Kidney (tissue), 14 donors: ENCODE data around the gene GAPVD1. TPM values are rescaled to one million over a fixed set of nuclear protein-coding genes. Genes with fewer than 3 reads are reported as not detected.

Source experiments
- DNase-seq, 5 donors: peaks; one replicate each; pipeline ENCODE4 v3.0.0-alpha.2; 2013 to 2020
- FAIRE-seq: peaks from 2 replicates; lab custom pipeline; 2012; peaks lifted over from hg19 to GRCh38; lab: Jason Lieb, UNC
- H3K27ac ChIP-seq, 2 donors: one replicate each; pipeline ENCODE4 v1.7.0; 2013; ENCODE audit warnings: low read depth in 2 of 2, low read length in 2 of 2, inconsistent platforms in 1 of 2
- H3K27me3 ChIP-seq: one replicate; pipeline ENCODE4 v1.7.1; 2013; ENCODE audit warnings: low read length, inconsistent platforms; ENCODE audit not compliant: control insufficient read depth, insufficient read depth
- H3K36me3 ChIP-seq, 3 donors: one replicate each; pipeline versions ENCODE4 v1.7.0 to v1.7.1; 2013; ENCODE audit warnings: low read length in 3 of 3, control low read depth in 1 of 3, inconsistent platforms in 1 of 3; ENCODE audit not compliant: insufficient read depth in 3 of 3, control insufficient read depth in 2 of 3
- H3K4me1 ChIP-seq, 3 donors: one replicate each; pipeline versions ENCODE4 v1.7.0 to v1.7.1; 2013; ENCODE audit warnings: low read length in 3 of 3, inconsistent platforms in 1 of 3, low read depth in 1 of 3; ENCODE audit not compliant: control insufficient read depth in 2 of 3, insufficient read depth in 2 of 3
- H3K4me3 ChIP-seq, 3 donors: one replicate each; pipeline versions ENCODE4 v1.7.0 to v1.8.1; 2013; ENCODE audit warnings: low read length in 3 of 3, control low read depth in 1 of 3, inconsistent platforms in 1 of 3
- H3K9ac ChIP-seq, 3 donors: one replicate each; pipeline versions ENCODE4 v1.7.0 to v1.7.1; 2013; ENCODE audit warnings: low read length in 3 of 3, control low read depth in 1 of 3, inconsistent platforms in 1 of 3
- H3K9me3 ChIP-seq, 3 donors: one replicate each; pipeline versions ENCODE4 v1.7.0 to v1.7.1; 2013; ENCODE audit warnings: low read length in 3 of 3, control low read depth in 1 of 3, inconsistent platforms in 1 of 3; ENCODE audit not compliant: control insufficient read depth in 2 of 3, insufficient read depth in 1 of 3
- CTCF ChIP-seq: IDR thresholded peaks from 3 replicates; pipeline ENCODE4 v1.5.1; 2012; ENCODE audit warnings: mild to moderate bottlenecking, moderate library complexity, borderline replicate concordance; ENCODE audit not compliant: insufficient read depth; ENCODE audit errors: extremely low read depth
- intact Hi-C: fragments of 100-400 bp; cut with DNase I; formaldehyde crosslinking; loops from one replicate; pipeline ENCODE4 v1.11.1; 2022
- polyA plus RNA-seq: library from polyadenylated mRNA; stranded (reverse); fragments of 350-450 nt; fragmentation: Illumina TruSeq; extraction: RNeasy Lipid Tissue Mini Kit (QIAGEN cat#74804); gene quantifications from one replicate; pipeline ENCODE4 v1.2.3, GENCODE V29; 2014; ENCODE audit warnings: low read depth, low replicate concordance; ENCODE audit not compliant: insufficient read depth
- total RNA-seq: library from RNA; stranded (reverse); fragmentation: NEBNext Ultra II Directional; extraction: Animal tissue kit (Norgen Biotek cat#: 25700); gene quantifications from one replicate; pipeline ENCODE4 v1.2.1, GENCODE V29; 2021
- donor health status: control.
- donor health status: control.
- donor health status: control.
- donor health status: control.
- donor health status: control.
- donor health status: DM: yes; HTN: yes; CAD: no.
- donor health status: Normal renal cell carcinoma (clear cell type).

The GAPVD1 gene
- total and polyA plus RNA-seq, 2 donors from 2014 or later, result 6.9 to 44.8 TPM

GRCh38 chr9:125293134-125293533, 31.5 kb downstream of the GAPVD1 start:
- FAIRE-seq, result no peak

GRCh38 chr9:125295657-125296056, 34.0 kb downstream of the GAPVD1 start:
- intact Hi-C loops, result no loop called here
- no peak overlapping the region for H3K4me3 ChIP-seq
- H3K9me3 ChIP-seq, result no peaks in the 10 kb centered on the region
- H3K27ac ChIP-seq, result no peak overlapping the region
- DNase-seq, result no peak
- peaks cover 0 to 7% (median 0%) of the 10 kb centered on the region in 3 donors for H3K4me1 ChIP-seq
- peaks cover 0 to 9% (median 0%) of the 10 kb centered on the region in 3 donors for H3K36me3 ChIP-seq
- no peak overlapping the region for H3K9ac ChIP-seq
- H3K27me3 ChIP-seq, result no peaks in the 10 kb centered on the region
- no peak for FAIRE-seq
- TF ChIP-seq CTCF, result no peak

More at GRCh38 chr9:125293134-125293533, 31.5 kb downstream of the GAPVD1 start:
- Histone ChIP-seq H3K4me1 (peaks cover 0 to 7% (median 0%) of the 10 kb centered on the region in 3 donors), H3K4me3 (no peak overlapping the region), H3K36me3 (no peaks in the 10 kb centered on the region), H3K27me3 (no peaks in the 10 kb centered on the region), H3K9ac (no peak overlapping the region), H3K9me3 (no peaks in the 10 kb centered on the region), H3K27ac (no peak overlapping the region)
- intact Hi-C loops, result no loop called here
- DNase-seq, result peak in 2 of 5 donors; percentile 16 to 17
- TF ChIP-seq CTCF, result no peak

DNA sequence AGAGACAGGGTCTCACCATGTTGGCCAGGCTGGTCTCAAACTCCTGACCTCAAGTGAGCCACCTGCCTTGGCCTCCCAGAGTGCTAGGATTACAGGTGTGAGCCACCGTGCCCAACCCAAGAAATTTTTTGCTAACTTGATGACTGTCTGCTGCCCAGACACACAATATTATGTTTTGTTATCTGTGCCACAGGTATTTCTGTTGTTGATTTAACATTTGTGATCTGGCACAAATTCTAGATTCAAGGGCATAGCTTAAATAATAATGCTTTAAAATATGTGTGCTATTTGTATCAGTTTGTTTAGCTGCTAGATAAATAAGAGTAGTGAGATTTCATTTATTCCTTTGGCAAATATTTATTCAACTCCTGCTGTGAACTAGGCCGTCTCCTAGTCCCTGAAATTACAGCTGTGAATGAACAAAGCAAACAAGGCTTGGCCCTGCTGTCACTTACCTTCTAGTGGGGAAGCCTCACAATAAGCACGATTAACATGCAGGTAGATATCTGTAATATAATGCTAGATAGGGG, 35.3 kb downstream of the GAPVD1 start:
- Histone ChIP-seq H3K27me3 (no peaks in the 10 kb centered on the region), H3K9me3 (no peaks in the 10 kb centered on the region), H3K27ac (no peak overlapping the region), H3K4me1 (peaks cover 0 to 7% (median 0%) of the 10 kb centered on the region in 3 donors), H3K9ac (no peak overlapping the region), H3K36me3 (peaks cover 0 to 12% (median 0%) of the 10 kb centered on the region in 3 donors), H3K4me3 (no peak overlapping the region)
- FAIRE-seq (no peak), DNase-seq (no peak)
- no peak for TF ChIP-seq CTCF
- intact Hi-C loops, result no loop called here
